A549 (cell line): ENCODE results near the gene EFNA5.

Experiments used
- CHD4 ChIP-seq: fragments of 200-600 bp; sonication (generic); IDR thresholded peaks from 2 replicates; pipeline ENCODE4 v1.6.1; 2016; ENCODE audit warnings: antibody characterized with exemption, mild to moderate bottlenecking, borderline replicate concordance
- KDM1A ChIP-seq: fragments of 200-600 bp; sonication (generic); IDR thresholded peaks from 2 replicates; pipeline ENCODE4 v1.6.1; 2016; ENCODE audit warnings: low read depth, mild to moderate bottlenecking
- ZFP36 ChIP-seq: fragments of 450-650 bp; IDR thresholded peaks from 2 replicates; pipeline ENCODE4 v1.6.1; 2014; ENCODE audit warnings: borderline replicate concordance; ENCODE audit not compliant: partially characterized antibody
- TF ChIP-seq, protein P1 (sequence below): fragments of >200 bp; sonication (Bioruptor Twin); formaldehyde crosslinking; IDR thresholded peaks from 3 replicates; pipeline ENCODE4 v1.5.1; 2016
- TF ChIP-seq, protein P2 (sequence below): fragments of 200-600 bp; sonication (generic); IDR thresholded peaks from 2 replicates; pipeline ENCODE4 v1.6.1; 2016; ENCODE audit warnings: antibody characterized with exemption, mild to moderate bottlenecking, moderate library complexity
- TF ChIP-seq, protein P3 (sequence below): fragments of 250-450 bp; sonication (Bioruptor Pico); IDR thresholded peaks from 2 replicates; pipeline ENCODE4 v1.5.0; 2020; ENCODE audit warnings: low read depth, mild to moderate bottlenecking, moderate library complexity
- TF ChIP-seq, protein P4 (sequence below): fragments of 450-650 bp; IDR thresholded peaks from 2 replicates; pipeline ENCODE4 v1.6.1; 2014; ENCODE audit warnings: antibody characterized with exemption

DNA sequence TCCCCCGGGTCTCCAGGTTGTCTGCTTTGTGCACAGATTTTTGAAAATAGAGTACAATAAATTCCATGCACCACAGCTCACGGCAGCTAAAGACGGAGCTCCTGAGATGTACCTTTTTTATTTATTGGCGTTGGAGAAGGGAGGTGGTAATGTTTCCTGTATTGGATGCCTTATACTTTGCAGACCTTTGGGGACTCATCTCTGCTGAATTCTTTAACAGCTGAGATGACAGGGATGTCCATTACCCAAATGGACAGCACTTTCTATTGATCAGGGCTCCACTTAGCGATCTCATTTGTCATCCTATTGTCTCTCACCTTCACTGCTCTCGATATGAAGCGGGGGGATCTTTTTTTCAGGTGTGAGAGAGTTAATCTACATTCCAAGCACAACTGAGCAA, 137.8 kb downstream of the EFNA5 start:
- TF ChIP-seq, protein P1, sequence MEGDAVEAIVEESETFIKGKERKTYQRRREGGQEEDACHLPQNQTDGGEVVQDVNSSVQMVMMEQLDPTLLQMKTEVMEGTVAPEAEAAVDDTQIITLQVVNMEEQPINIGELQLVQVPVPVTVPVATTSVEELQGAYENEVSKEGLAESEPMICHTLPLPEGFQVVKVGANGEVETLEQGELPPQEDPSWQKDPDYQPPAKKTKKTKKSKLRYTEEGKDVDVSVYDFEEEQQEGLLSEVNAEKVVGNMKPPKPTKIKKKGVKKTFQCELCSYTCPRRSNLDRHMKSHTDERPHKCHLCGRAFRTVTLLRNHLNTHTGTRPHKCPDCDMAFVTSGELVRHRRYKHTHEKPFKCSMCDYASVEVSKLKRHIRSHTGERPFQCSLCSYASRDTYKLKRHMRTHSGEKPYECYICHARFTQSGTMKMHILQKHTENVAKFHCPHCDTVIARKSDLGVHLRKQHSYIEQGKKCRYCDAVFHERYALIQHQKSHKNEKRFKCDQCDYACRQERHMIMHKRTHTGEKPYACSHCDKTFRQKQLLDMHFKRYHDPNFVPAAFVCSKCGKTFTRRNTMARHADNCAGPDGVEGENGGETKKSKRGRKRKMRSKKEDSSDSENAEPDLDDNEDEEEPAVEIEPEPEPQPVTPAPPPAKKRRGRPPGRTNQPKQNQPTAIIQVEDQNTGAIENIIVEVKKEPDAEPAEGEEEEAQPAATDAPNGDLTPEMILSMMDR = no peak
- TF ChIP-seq, protein P2, sequence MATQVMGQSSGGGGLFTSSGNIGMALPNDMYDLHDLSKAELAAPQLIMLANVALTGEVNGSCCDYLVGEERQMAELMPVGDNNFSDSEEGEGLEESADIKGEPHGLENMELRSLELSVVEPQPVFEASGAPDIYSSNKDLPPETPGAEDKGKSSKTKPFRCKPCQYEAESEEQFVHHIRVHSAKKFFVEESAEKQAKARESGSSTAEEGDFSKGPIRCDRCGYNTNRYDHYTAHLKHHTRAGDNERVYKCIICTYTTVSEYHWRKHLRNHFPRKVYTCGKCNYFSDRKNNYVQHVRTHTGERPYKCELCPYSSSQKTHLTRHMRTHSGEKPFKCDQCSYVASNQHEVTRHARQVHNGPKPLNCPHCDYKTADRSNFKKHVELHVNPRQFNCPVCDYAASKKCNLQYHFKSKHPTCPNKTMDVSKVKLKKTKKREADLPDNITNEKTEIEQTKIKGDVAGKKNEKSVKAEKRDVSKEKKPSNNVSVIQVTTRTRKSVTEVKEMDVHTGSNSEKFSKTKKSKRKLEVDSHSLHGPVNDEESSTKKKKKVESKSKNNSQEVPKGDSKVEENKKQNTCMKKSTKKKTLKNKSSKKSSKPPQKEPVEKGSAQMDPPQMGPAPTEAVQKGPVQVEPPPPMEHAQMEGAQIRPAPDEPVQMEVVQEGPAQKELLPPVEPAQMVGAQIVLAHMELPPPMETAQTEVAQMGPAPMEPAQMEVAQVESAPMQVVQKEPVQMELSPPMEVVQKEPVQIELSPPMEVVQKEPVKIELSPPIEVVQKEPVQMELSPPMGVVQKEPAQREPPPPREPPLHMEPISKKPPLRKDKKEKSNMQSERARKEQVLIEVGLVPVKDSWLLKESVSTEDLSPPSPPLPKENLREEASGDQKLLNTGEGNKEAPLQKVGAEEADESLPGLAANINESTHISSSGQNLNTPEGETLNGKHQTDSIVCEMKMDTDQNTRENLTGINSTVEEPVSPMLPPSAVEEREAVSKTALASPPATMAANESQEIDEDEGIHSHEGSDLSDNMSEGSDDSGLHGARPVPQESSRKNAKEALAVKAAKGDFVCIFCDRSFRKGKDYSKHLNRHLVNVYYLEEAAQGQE = no peak
- no peak for TF ChIP-seq CHD4
- TF ChIP-seq, protein P3, sequence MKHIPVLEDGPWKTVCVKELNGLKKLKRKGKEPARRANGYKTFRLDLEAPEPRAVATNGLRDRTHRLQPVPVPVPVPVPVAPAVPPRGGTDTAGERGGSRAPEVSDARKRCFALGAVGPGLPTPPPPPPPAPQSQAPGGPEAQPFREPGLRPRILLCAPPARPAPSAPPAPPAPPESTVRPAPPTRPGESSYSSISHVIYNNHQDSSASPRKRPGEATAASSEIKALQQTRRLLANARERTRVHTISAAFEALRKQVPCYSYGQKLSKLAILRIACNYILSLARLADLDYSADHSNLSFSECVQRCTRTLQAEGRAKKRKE (CRISPR knock-in tag) = no peak
- no peak for TF ChIP-seq ZFP36
- TF ChIP-seq KDM1A = no peak
- TF ChIP-seq, protein P4, sequence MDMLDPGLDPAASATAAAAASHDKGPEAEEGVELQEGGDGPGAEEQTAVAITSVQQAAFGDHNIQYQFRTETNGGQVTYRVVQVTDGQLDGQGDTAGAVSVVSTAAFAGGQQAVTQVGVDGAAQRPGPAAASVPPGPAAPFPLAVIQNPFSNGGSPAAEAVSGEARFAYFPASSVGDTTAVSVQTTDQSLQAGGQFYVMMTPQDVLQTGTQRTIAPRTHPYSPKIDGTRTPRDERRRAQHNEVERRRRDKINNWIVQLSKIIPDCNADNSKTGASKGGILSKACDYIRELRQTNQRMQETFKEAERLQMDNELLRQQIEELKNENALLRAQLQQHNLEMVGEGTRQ = no peak
